ENCODE results near the gene APH1A. TPM values are rescaled to one million over a fixed set of nuclear protein-coding genes. Genes with fewer than 3 reads are reported as not detected.

Gene APH1A
- total and polyA plus RNA-seq, 9 of the 15 experiments (the other 6 are each of a cell fraction or from before 2014, with no cell fraction given): 5.6 to 123 (median 77.0) TPM

GRCh38 chr1:150281758-150282557, 13.1 kb upstream of the APH1A start, which contains the start of gene CIART (continued):
- TF ChIP-seq MGA (IDR thresholded peaks at IDR 0.05) (peak; percentile 44; the same call in 1 of the 2 replicates), USF2 (CRISPR knock-in tag; IDR thresholded peaks at IDR 0.05) (peak; percentile 21; the same call in 1 of the 2 replicates), PTBP1 (IDR thresholded peaks at IDR 0.05; ENCODE audit: low read depth, low read length) (no peak), CBX5 (IDR thresholded peaks at IDR 0.05; ENCODE audit: borderline replicate concordance, low read depth) (no peak), ZNF277 (CRISPR knock-in tag; IDR thresholded peaks at IDR 0.05; ENCODE audit: borderline replicate concordance) (no peak), CBFB (CRISPR knock-in tag; IDR thresholded peaks at IDR 0.05) (no peak), ZNF217 (CRISPR knock-in tag; IDR thresholded peaks at IDR 0.05) (no peak), RFX5 (IDR thresholded peaks at IDR 0.05; ENCODE audit: low read depth, low read length) (peak; percentile 43; the same call in 1 of the 2 replicates), ZBTB33 (CRISPR knock-in tag; IDR thresholded peaks at IDR 0.05) (peak; percentile 55; the same call in 1 of the 2 replicates), L3MBTL2 (IDR thresholded peaks at IDR 0.05) (peak; percentile 37; the same call in 1 of the 2 replicates), ZBTB1 (CRISPR knock-in tag; IDR thresholded peaks at IDR 0.05; ENCODE audit: borderline replicate concordance, low read depth) (no peak)

All from K562 (cell line).